ENCODE data around the gene SPATA45. TPM values are rescaled to one million over a fixed set of nuclear protein-coding genes. Genes with fewer than 3 reads are reported as not detected.

SPATA45 gene
- not detected for total RNA-seq

DNA sequence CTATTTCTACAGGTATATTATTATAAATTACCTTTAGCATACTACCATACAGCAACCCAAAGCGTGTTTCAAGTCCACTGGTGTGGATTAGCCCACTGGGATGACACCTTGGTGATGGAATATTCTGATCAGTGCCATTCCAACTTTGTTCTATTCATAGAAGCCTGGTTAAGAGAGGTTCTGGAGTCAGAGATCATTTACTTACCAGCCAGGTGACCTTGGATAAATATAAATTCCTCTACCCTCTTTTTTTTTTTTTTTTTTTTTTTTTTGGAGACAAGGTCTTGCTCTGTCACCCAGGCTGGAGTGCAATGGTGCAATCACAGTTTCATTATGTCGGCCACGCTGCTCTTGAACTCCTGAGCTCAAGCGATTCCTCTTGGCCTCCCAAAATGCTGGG is at the start of gene SPATA45:
TSS of gene SPATA45 (minus strand) at position 101 of the 400 bp plus-strand sequence. CDS start 11,500 bp downstream, outside the sequence.
- H3K36me3 ChIP-seq: no peaks in the 10 kb centered on the region
- no peaks in the 10 kb centered on the region for H3K27me3 ChIP-seq
- no peak within 1 kb of the TSS for H3K4me3 ChIP-seq
- DNase-seq (ENCODE audit: low spot score in 2 of 2): no peak
- 96 to 99% methylated on average over 4 of the region's 4 CpGs for WGBS, 2 donors
- peaks cover 0 to 3% (median 0%) of the 10 kb centered on the region in 4 donors for H3K9me3 ChIP-seq
- no peaks in the 10 kb centered on the region for H3K4me1 ChIP-seq
- no peak for TF ChIP-seq EP300 (IDR thresholded peaks at IDR 0.05)
- TF ChIP-seq POLR2A (IDR thresholded peaks at IDR 0.05): no peak
- TF ChIP-seq, protein P1, sequence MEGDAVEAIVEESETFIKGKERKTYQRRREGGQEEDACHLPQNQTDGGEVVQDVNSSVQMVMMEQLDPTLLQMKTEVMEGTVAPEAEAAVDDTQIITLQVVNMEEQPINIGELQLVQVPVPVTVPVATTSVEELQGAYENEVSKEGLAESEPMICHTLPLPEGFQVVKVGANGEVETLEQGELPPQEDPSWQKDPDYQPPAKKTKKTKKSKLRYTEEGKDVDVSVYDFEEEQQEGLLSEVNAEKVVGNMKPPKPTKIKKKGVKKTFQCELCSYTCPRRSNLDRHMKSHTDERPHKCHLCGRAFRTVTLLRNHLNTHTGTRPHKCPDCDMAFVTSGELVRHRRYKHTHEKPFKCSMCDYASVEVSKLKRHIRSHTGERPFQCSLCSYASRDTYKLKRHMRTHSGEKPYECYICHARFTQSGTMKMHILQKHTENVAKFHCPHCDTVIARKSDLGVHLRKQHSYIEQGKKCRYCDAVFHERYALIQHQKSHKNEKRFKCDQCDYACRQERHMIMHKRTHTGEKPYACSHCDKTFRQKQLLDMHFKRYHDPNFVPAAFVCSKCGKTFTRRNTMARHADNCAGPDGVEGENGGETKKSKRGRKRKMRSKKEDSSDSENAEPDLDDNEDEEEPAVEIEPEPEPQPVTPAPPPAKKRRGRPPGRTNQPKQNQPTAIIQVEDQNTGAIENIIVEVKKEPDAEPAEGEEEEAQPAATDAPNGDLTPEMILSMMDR (IDR thresholded peaks at IDR 0.05): no peak
- H3K27ac ChIP-seq: no peak within 1 kb of the TSS

DNA sequence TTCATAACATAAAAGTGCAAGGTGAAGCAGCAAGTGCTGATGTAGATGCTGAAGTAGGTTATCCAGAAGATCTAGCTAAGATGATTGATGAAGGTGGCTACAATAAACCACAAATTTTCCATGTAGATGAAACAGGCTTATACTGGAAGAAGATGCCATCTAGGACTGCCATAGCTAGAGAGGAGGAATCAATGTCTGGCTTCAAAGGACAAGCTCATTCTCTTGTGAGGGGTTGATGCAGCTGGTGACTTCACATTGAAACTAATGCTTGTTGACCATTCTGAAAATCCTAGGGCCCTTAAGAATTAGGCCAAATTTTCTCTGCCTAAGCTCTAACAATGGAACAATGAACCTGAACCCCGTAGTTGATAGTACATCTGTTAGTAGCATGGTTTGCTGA is 44.7 kb upstream of the SPATA45 start:
- no peaks in the 10 kb centered on the region for H3K4me1 ChIP-seq
- DNase-seq (ENCODE audit: low spot score in 2 of 2): no peak
- WGBS, 2 donors: 91% methylated on average over 1 of the region's 1 CpG

DNA sequence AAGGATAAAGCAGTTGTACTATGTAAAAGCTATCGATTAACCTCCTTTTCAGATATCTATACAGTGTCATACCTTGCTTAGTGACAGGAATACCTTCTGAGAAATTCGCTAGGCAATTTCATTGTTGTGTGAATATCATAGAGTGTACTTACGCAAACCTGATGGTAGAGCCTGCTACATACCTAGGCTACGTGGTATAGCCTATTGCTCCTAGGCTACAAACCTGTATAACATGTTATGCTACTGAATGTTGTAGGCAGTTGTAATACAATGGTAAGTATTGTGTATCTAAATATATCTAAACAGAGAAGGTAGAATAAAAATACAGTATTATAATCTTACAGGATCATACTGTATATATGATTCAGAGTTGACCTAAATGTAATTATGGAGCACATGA is 37.1 kb upstream of the SPATA45 start:
- no peaks in the 10 kb centered on the region for H3K4me1 ChIP-seq
- H3K27ac ChIP-seq: no peak overlapping the region
- no peaks in the 10 kb centered on the region for H3K9me3 ChIP-seq
- TF ChIP-seq, protein P1 (IDR thresholded peaks at IDR 0.05): no peak
- no peak for TF ChIP-seq EP300 (IDR thresholded peaks at IDR 0.05)
- no peak for TF ChIP-seq POLR2A (IDR thresholded peaks at IDR 0.05)
- 75 to 84% methylated on average over 4 of the region's 4 CpGs for WGBS, 2 donors
- H3K36me3 ChIP-seq: peaks cover 0 to 72% (median 6%) of the 10 kb centered on the region in 3 donors
- no peaks in the 10 kb centered on the region for H3K27me3 ChIP-seq
- H3K4me3 ChIP-seq: no peak overlapping the region
- no peak for DNase-seq (ENCODE audit: low spot score in 2 of 2)

More for the DNA sequence above, 44.7 kb upstream of the SPATA45 start:
- Histone ChIP-seq H3K9me3 (no peaks in the 10 kb centered on the region), H3K4me3 (no peak overlapping the region), H3K27ac (no peak overlapping the region), H3K36me3 (peaks cover 0 to 99% (median 9%) of the 10 kb centered on the region in 3 donors), H3K27me3 (no peaks in the 10 kb centered on the region)
- no peak for TF ChIP-seq POLR2A (IDR thresholded peaks at IDR 0.05)
- TF ChIP-seq, protein P1 (IDR thresholded peaks at IDR 0.05): no peak
- TF ChIP-seq EP300 (IDR thresholded peaks at IDR 0.05): no peak

DNA sequence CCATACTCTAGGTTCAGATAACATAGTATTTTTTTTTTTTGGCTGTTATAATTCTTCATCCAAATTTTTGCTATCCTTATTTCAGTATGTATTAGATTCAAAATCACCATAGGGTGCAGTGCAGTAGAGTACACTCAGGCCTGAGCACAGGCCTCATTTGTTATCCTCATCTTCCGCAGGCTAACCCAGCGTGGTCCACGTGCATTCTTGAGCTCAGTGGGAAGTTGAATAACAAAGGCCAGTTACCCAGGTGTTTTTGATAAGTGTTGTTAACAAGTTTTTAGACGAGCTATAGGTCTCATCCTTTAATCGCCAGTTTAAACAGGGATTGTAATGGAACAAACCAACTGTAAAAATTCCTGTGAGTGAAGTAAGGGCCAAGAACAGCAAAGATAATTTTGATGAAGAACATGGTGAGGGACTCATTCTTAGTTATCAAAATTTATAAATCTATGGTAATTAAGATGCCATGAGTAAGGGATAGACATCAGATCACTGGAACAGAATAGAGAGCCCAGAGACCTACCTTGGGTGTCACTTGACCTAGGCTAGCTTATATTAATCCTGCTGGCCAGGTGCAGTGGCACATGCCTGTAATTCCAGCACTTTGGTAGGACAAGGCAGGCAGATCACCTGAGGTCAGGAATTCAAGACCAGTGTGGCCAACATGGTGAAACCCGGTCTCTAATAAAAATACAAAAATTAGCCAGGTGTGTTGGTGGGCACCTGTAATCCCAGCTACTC is 32.7 kb upstream of the SPATA45 start:
- no peaks in the 10 kb centered on the region for H3K27me3 ChIP-seq
- WGBS, 2 donors: 72 to 81% methylated on average over 6 of the region's 6 CpGs
- no peak overlapping the region for H3K4me3 ChIP-seq
- DNase-seq (ENCODE audit: low spot score in 2 of 2): no peak
- H3K36me3 ChIP-seq: peaks cover 0 to 53% (median 2%) of the 10 kb centered on the region in 3 donors
- TF ChIP-seq EP300 (IDR thresholded peaks at IDR 0.05) (no peak), POLR2A (IDR thresholded peaks at IDR 0.05) (no peak)
- TF ChIP-seq, protein P1 (IDR thresholded peaks at IDR 0.05): no peak
- no peaks in the 10 kb centered on the region for H3K9me3 ChIP-seq
- no peak overlapping the region for H3K27ac ChIP-seq
- no peaks in the 10 kb centered on the region for H3K4me1 ChIP-seq

DNA sequence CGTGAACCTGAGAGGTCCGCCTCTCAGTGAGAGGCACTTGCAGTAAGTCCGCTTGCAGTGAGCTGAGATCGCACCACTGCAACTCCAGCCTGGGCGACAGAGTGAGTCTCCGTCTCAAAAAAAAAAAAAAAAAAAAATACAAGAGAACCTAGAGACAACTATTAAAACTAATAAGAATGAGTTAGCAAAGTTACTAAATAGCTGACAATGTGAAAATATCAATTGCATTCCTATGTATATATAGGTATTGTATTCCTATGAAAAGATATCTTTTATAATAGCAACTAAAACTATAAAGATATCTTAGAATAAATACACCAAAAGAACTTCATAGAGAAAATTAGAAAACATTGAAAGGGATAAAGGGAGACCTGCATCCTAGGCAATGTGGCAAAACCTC is 31.0 kb upstream of the SPATA45 start:
- DNase-seq (ENCODE audit: low spot score in 2 of 2): no peak
- Histone ChIP-seq H3K4me3 (no peak overlapping the region), H3K36me3 (peaks cover 0 to 50% (median 0%) of the 10 kb centered on the region in 3 donors), H3K4me1 (no peaks in the 10 kb centered on the region), H3K27me3 (no peaks in the 10 kb centered on the region), H3K27ac (no peak overlapping the region), H3K9me3 (no peaks in the 10 kb centered on the region)
- 96 to 99% methylated on average over 6 of the region's 6 CpGs for WGBS, 2 donors
- TF ChIP-seq, protein P1 (IDR thresholded peaks at IDR 0.05): no peak
- TF ChIP-seq POLR2A (IDR thresholded peaks at IDR 0.05) (no peak), EP300 (IDR thresholded peaks at IDR 0.05) (no peak)
